GM12891 (cell line): Measurements from ENCODE around the gene MRPS35.
"Not testable (repeated sequence)": the region's sequence is repeated elsewhere in the genome, so short reads cannot be mapped to it uniquely, and the experiment has no call there.

Experiments
- DNase-seq: peaks from one replicate; pipeline ENCODE4 v3.0.0; 2011; ENCODE audit warnings: low spot score; ENCODE audit not compliant: insufficient read length
- FAIRE-seq: peaks from 2 replicates; lab custom pipeline; 2011; peaks lifted over from hg19 to GRCh38; lab: Jason Lieb, UNC
- PAX5 ChIP-seq: IDR thresholded peaks from 2 replicates; pipeline ENCODE4 v1.6.1; 2011; ENCODE audit warnings: low read length, moderate library complexity, mild to moderate bottlenecking; ENCODE audit not compliant: insufficient read depth, severe bottlenecking
- POLR2A ChIP-seq: IDR thresholded peaks from 2 replicates; pipeline ENCODE4 v1.6.1; 2011; ENCODE audit warnings: low read depth, low read length, control low read depth
- POLR2AphosphoS5 ChIP-seq: IDR thresholded peaks from 2 replicates; pipeline ENCODE4 v1.6.1; 2011; ENCODE audit warnings: low read depth, low read length, control low read depth
- POU2F2 ChIP-seq: IDR thresholded peaks from 2 replicates; pipeline ENCODE4 v1.6.1; 2011; ENCODE audit warnings: low read depth, mild to moderate bottlenecking, control low read depth, low read length, moderate library complexity
- SPI1 ChIP-seq: IDR thresholded peaks from 2 replicates; pipeline ENCODE4 v1.6.1; 2011; ENCODE audit warnings: low read depth, low read length, control low read depth
- TAF1 ChIP-seq: IDR thresholded peaks from 2 replicates; pipeline ENCODE4 v1.6.1; 2011; ENCODE audit warnings: low read depth, low read length, control low read depth

Gene MRPS35

GRCh38 chr12:27707216-27707615, 3.4 kb upstream of the MRPS35 start:
- DNase-seq = no peak
- TF ChIP-seq POLR2A (no peak), TAF1 (no peak), PAX5 (no peak), SPI1 (no peak), POLR2AphosphoS5 (no peak), POU2F2 (no peak)
- FAIRE-seq = no peak

DNA sequence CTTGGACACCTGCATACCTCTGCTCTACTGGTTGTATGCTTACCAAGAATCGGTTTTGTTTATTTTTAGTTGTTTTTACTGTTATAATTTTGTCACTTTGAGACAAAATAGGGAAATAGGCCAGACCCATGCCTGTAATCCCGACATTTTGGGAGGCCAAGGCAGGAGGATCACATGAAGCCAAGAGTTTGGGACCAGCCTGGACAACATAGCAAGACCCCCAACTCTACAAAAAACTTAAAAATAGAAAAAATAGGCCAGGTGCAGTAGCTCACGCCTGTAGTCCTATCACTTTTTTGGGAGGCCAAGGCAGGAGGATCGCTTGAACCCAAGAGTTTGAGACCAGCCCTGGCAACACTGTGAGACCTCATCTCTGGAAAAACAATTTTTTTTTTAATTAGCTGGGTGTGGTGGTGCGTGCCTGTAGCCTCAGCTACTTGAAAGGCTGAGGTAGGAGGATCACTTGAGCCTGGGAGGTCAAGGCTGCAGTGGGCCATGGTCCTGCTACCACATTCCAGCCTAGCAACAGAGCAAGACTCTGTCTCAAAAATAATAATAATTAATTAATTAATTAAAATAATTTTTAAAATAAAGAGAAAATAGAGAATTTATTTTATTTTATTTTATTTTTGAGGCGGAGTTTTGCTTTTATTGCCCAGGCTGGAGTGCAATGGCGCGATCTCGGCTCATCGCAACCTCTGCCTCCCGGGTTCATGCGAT, 1.3 kb upstream of the MRPS35 start:
- TF ChIP-seq TAF1 (no peak), POLR2A (no peak), PAX5 (no peak), POLR2AphosphoS5 (no peak), SPI1 (no peak), POU2F2 (no peak)
- DNase-seq = no peak
- no peak for FAIRE-seq

DNA sequence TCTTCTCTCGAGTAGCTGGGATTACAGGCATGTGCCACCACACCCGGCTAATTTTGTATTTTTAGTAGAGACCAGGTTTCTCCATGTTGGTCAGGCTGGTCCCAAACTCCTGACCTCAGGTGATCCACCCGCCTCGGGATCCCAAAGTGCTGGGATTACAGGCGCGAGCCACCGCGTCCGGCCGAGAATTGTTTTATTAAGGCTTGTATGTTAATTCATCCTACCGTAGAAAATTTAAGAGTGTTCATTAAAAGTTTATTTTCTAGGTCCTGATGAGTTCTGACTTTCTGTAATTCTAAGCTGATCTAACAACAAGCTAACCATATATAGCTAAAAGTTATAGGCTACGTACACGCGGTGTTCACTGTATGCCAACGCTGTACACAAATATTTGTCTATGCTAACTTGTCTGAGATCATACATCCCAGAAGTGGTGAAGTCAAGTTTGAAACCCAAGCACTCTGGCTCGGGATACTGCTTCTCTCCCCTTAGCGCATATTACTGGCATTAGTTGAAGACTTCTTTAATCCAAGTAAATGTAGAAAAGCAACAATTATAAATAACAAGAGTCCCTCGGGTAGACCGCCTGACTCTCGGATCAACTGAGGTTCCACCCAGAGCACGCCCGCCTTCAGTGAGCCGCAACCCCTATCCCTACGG, 570 bp upstream of the MRPS35 start:
- DNase-seq (no peak), FAIRE-seq (no peak)
- no peak for TF ChIP-seq PAX5
- no peak for TF ChIP-seq SPI1
- no peak for TF ChIP-seq POLR2A
- TF ChIP-seq POU2F2 = no peak
- TF ChIP-seq TAF1 = no peak
- no peak for TF ChIP-seq POLR2AphosphoS5

DNA sequence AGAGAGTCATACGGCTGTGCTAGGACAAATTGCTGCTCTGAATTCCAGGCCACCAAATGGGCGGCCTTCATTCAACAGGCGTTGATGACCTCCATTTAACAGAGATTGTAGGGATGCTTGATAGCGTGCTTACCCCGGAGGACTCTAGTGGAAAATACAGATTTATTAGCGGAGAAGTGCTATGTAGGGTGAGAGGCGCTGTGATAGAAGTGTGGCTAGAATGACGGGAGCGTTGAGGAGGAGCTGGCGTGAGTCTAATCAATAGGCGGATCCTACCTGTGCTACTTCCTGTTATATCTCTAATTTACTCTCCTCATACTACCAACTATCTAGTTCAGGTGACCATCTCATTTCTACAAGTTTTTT, 668 bp downstream of the MRPS35 start:
- peak; percentile 62 for FAIRE-seq
- TF ChIP-seq TAF1 = peak; percentile 46; the same call in 1 of the 2 replicates
- TF ChIP-seq POLR2A = peak; percentile 31; the same call in 1 of the 2 replicates
- TF ChIP-seq POLR2AphosphoS5 = no peak
- peak; percentile 19; the same call in 1 of the 2 replicates for TF ChIP-seq SPI1
- no peak for TF ChIP-seq POU2F2
- TF ChIP-seq PAX5 = no peak
- peak; percentile 19 for DNase-seq

DNA sequence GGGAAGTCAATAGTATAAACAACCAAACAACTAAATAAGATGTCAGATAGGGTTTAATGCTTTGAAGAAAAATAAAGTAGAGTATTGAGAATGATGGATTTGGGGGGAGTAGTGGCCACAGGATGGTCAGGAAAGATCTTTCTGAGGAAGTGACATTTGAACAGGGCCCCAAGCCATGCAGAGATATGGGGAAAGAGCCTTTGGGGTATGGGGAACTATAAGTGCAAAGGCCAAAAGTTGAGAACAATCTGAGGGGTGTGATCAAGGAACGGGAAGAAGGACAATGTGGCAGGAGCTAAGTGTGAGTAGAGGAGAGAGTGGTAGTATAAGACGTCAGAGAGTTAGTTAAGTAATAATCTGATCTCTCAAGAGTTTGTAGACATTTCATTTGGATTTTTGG, 1.3 kb downstream of the MRPS35 start:
- no peak for FAIRE-seq
- TF ChIP-seq SPI1 (no peak), POU2F2 (no peak), TAF1 (no peak), POLR2A (no peak), PAX5 (no peak)
- no peak for DNase-seq

DNA sequence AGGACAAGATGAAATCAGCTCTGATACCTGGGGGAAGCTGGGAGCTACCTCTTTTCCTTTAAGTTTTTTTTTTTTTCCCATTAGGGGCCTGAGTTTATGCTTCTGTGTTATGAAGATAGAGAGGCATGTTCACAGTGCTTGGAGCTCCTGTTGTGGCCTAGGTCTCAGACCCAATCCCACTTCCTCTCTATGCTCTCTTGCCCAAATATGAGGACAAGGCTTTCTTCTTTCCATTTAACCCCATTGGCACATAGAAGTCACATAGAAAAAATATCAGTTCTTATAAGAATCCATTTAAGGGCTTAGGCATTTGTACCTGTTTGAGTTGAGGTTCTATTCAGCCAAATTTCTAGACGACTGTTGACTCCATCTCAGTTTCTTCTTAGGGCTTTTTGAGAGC, 12.6 kb downstream of the MRPS35 start:
- DNase-seq (no peak), FAIRE-seq (no peak)
- no peak for TF ChIP-seq TAF1
- peak; percentile 54 for TF ChIP-seq SPI1
- TF ChIP-seq POLR2A = no peak
- no peak for TF ChIP-seq PAX5
- TF ChIP-seq POU2F2 = no peak

GRCh38 chr12:27730097-27730588, 19.5 kb downstream of the MRPS35 start:
- FAIRE-seq = no peak
- TF ChIP-seq POLR2AphosphoS5 = no peak
- TF ChIP-seq POU2F2 = no peak
- TF ChIP-seq POLR2A = no peak
- TF ChIP-seq PAX5 = no peak
- TF ChIP-seq SPI1 = no peak
- no peak for TF ChIP-seq TAF1
- DNase-seq = no peak

DNA sequence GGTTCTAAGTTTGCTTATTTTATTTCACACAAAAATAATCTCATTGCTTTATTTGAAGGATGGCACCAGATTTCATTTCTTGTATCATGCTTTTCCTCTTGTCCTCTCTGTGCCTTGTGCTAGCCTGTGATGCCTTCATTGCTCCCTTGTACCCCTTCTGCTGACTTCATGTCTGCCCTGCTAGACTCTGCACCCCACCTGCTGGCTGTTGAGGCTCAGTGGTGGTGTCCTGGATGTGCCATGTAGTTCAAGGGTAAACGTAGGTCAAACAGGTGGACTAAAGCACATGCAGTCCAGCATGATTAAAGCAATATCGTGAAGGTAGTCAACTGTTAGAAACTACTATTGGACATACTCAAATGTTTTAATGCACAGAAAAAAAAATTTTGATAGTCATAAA, 21.6 kb downstream of the MRPS35 start:
- DNase-seq (no peak), FAIRE-seq (peak; percentile 75)
- no peak for TF ChIP-seq SPI1
- no peak for TF ChIP-seq POLR2A
- no peak for TF ChIP-seq POLR2AphosphoS5
- no peak for TF ChIP-seq POU2F2
- TF ChIP-seq PAX5 = no peak
- TF ChIP-seq TAF1 = no peak

DNA sequence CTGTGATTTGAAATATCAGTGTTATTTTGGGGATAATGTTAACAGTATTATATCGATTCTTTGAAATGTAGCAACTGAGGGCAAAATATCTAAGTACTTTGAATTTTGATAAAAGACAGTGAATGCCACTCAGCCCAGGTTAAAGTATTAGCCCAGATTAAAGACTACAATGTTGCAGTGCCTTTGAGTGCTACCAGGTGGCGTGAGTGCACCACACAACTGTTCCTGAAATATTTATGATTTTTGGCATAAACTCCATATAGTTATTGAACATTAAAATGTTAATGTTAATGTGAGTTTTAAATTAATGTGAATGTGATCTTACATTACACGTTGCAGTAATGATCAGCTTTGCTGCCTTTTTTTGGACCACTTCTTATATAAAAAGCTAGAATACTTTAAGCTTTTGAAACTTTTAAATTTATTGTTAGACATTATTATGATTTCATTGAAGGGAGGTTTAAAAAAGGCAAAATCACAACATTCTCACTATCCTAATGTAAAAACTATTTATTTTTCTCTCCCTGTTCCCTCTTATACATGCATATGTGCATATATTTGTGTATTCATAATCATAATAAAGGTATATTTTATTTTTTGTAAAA, 22.5 kb downstream of the MRPS35 start:
- DNase-seq (no peak), FAIRE-seq (peak; percentile 23)
- TF ChIP-seq POLR2AphosphoS5 = no peak
- no peak for TF ChIP-seq SPI1

- FAIRE-seq (no peak), DNase-seq (no peak)
- TF ChIP-seq TAF1 (no peak), POLR2AphosphoS5 (no peak), POLR2A (no peak), SPI1 (no peak), POU2F2 (no peak), PAX5 (no peak)
These were observed 23.2 kb downstream of the MRPS35 start for GRCh38 chr12:27733791-27734190.

- not testable (repeated sequence) for FAIRE-seq
These were observed 23.7 kb downstream of the MRPS35 start for GRCh38 chr12:27734321-27734720.

More at GRCh38 chr12:27734321-27734720, 23.7 kb downstream of the MRPS35 start:
- DNase-seq = not testable (repeated sequence)
